NCI-H1694 treated with DMSO at 0.1 percent for 48 hours (cell line): ENCODE data around the gene KIF18B.
"Not testable (repeated sequence)": the region's sequence is repeated elsewhere in the genome, so short reads cannot be mapped to it uniquely, and the experiment has no call there.

ENCODE experiments used
- DNase-seq: peaks from one replicate; lab custom pipeline; 2025; lab: John Stamatoyannopoulos, UW

Gene KIF18B

GRCh38 chr17:44969144-44969780 lies 21.7 kb upstream of the KIF18B start:
- DNase-seq = no peak

- DNase-seq = peak; percentile 90
Observed at GRCh38 chr17:44968225-44969143, 20.9 kb upstream of the KIF18B start, which contains the start of gene C1QL1. Gene C1QL1 (minus strand): TSS chr17:44968303. CDS start chr17:44968048, 255 bp downstream.

- no peak for DNase-seq
Observed at GRCh38 chr17:44967907-44968224, 20.3 kb upstream of the KIF18B start.

DNA sequence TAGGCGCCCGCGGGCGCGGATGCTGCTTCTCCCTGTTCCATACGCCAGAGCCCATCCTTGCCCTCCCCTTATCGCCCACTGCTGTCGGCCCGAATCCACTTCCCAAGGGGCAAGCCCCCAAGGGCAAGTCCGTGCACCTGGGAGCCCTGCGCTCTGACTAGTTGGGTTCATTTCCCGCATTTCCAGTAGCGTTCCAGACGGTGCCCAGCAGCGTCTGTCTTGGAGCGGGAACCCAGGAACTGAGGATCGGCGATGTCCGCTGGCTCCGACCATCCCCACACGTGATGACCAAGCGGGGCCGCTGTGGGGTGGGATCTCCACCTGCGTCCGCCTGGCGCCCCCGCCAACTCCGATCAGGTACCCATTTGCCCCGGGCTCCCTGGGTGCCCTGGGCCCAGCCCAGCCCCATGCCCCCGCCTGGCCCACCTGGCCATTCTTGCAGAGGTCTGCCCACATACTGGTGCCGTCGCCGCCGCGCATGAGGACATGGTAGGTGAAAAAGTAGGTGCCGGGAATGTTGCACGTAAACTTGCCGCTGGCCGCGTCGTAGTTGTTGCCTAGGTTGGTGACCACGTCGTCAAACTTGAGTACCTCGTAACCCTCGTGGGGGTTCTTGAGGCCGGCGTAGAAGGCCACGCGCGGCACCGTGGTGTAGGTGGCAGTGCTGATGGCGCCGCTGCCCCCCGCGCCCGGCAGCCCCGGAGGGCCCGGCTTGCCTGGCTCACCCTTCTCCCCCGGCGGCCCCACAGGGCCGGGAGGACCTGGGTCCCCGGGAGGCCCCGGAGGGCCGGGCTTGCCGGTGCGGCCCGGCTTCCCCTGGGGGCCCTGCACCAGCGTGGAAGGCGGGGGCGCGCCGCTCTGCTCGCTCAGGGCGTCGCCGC lies 19.7 kb upstream of the KIF18B start:
- DNase-seq = no peak

GRCh38 chr17:44966348-44967025 lies 18.9 kb upstream of the KIF18B start:
- DNase-seq = no peak

- no peak for DNase-seq
Observed at GRCh38 chr17:44965481-44966234, 18.1 kb upstream of the KIF18B start.

GRCh38 chr17:44961921-44962350 lies 14.4 kb upstream of the KIF18B start:
- peak; percentile 13 for DNase-seq

DNA sequence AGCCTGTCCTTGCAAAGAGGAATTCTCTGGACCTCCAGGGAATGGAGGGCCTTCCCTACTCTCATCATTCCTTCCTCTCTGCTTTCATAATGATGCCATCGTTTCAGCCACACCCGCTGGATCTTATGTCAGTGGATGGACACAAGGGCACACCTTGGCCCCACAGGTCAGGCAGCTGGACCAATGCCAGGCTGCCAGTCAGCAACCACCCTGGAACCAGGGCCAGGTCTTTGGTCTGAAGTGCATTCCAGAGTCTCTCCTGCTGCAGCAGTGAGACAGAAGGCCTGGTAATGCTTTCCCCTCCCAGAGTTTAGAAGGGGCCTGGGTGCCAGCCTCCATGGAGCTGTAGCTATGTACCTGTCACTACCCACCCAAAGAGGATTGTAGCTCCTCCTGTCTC lies 13.1 kb upstream of the KIF18B start:
- no peak for DNase-seq

DNA sequence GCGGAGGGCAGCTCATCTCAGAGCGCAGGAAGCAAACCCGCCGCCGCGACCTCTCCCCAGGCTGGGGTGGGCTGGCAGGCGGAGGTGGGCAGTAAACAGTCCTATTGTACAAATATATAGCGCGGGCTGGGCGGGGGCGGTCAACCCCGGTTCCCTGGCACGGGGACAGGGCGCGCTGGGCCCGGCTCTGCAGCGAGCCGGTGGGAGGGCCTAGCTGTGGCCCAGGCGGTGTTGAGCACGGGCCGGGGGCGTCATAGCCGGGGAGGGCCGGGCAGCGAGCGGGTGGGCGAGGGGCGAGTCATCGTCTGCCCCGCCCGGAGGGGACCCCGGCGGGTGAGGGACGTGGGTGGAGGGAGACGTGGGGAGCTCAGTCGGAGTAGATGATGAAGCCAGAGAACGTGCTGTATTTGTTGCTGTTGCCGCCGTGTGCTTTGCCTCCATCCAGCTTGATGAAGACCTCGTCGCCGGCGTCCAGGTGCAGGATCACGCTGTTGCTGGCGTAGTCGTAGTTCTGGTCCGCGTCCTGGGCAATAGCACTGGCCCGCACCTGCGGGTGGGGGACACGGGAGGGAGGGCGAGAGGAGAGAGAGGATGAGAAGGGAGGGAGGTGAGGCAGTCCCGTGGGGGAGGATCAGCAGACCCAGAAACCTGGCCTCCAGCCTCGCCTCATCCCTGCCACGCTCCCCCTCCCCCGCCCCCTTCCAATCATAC lies 12.4 kb upstream of the KIF18B start:
- no peak for DNase-seq

GRCh38 chr17:44956998-44957981 lies 9.7 kb upstream of the KIF18B start:
- no peak for DNase-seq

DNA sequence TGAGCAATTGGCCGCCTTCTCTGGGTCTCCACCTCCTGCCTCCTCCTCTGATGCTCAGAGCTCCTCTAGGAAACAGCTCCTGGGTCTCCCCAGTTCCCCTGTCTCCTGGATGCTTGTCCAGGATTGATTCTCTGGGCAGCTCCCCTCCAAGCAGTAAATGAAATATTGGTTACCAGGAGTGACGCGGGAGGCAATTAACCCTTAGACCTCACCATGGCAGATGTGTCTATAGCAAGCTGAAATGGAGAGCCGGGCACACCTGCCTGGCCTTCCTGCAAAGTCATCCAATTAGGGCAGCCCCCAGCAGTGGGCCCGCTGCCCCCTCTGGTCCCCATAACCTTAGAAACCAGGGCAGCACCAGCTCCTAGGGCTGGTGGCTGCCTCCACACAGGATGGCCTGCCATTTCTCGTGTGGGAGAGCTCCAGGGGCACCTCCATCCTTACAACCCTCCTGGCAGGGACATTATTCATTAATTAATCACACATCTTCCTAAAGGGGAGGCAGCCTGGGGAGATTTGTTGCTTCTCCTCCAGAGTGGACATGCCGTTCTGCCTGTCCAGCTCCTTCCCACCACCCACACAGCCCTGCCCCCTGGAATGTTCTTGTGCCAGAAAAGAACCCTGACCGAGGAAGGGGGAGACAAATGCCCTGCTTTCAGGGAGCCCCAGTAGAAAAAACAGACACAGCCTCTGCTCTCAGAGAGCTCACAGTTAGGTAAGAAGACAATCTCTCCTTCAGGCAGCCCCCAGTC lies 8.3 kb upstream of the KIF18B start:
- no peak for DNase-seq

DNA sequence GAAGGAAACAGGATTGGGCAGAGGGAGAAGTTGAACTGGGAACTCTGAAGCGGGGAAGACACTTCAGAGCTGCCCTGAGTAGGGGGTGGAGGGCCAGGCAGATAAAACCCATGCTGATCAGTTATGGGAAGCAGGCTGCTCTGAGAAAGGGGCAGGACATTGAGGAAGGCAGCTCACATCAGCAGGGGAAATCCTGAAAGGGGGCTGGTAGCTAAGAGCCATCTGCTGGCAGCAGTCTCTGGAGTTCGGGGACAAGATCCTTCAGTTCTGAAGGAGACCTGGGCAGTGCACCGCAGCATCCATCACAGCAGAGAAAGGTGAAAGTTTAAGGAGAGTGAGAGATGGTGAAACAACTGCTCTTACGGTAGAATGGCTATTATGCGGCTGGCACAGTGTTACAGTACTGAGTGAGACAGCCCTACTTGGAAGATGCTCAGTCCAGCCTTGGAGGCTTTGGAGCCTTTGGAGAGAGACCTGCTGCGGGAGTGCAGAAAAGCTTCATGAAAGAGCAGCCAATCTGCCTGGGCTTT lies 5.4 kb upstream of the KIF18B start:
- DNase-seq = no peak

DNA sequence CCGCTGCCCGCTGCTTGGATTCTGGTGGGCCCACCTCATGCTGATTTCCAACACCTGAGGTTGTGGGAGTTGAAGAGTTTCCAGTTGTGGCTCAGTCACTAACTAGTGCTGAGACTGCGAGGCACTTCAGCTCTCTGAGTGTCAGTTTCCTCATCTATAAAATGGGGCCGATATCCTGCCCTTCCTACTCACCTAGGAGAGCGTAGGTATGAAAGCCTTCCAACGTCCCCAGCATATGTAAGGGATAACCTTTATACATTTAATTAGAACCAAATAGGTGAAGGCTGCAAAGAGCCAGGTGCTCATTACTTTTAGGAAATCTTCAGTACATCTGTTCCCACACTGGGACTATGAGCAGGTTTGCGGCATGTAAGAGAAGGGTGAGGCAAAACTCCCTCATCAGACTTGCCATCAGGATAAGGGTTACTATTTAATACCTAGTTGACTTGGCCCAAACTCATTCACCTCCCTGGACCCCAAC lies 782 bp upstream of the KIF18B start:
- DNase-seq = no peak

DNA sequence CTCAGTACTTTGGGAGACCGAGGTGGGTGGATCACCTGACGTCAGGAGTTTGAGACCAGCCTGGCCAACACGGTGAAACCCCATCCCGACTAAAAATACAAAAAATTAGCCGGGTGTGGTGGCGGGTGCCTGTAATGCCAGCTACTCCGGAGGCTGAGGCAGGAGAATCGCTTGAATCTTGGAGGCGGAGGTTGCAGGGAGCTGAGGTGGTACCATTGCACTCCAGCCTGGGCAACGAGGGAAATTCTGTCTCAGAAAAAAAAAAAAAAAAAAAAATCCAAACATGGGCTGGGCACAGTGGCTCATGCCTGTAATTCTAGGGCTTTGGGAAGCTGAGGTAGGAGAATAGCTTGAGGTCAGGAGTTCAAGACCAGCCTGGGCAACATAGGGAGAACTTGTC lies 1.9 kb downstream of the KIF18B start:
- not testable (repeated sequence) for DNase-seq

DNA sequence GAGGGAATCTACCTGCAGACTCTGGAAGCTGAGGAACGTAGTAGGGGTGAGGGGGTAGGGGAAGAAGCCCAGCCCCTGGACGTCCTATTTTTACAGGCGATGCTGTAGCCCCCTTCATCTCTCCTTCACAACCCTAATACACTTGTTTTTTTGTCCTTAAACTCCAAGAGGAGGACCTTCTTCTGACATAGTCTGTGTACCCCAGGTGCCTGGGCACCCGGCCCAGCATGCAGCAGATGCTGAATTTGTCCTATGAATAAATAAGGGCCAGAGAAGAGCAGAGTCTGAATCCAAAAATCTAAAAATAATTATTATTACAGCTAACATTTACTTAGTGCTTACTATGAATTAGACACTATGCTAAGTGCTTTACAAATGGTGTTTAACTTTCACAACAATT lies 5.1 kb downstream of the KIF18B start:
- peak; percentile 29 for DNase-seq

GRCh38 chr17:44941712-44942331 lies 5.8 kb downstream of the KIF18B start:
- DNase-seq = no peak

DNA sequence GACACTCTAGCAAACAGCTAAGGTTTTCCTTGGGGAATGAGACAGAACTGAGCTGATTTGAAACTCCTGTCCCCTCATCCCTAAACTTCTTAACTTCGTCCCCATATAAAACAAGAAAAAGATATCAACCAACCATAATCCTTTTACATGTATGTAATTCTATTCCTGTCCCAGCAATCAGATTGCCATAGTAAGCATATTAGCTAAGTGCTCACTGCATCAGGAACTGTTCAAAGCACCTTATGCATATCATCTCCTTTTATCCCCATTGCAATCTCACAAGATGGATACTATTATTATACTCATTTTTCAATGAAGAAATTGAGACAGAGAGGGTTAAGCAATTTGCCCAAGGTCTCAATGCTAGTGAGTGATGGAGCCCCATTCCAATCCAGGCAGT lies 6.8 kb downstream of the KIF18B start:
- no peak for DNase-seq

DNA sequence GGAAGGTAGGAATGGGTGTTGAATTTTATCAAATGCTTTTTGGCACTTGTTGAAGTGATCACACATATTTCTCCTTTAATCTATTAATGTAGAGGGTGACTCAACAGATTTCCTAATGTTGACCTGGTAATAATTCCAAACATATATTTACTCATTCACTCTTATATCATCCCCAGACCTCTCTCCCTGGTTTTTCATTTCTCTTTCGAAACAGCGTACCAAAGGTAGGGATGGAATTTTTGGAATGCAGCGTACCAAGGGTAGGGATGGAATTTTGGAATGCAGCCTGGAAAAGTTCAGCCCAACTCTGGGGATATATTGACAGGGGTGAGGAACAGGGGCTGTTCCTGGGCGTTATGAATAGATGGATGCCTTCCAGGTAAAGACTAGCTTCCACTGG lies 7.3 kb downstream of the KIF18B start:
- DNase-seq = no peak
